Psoas muscle (tissue), 8 donors: ENCODE measurements around the gene OXA1L. TPM values are rescaled to one million over a fixed set of nuclear protein-coding genes. Genes with fewer than 3 reads are reported as not detected.
"Not testable (repeated sequence)": the region's sequence is repeated elsewhere in the genome, so short reads cannot be mapped to it uniquely, and the experiment has no call there.

Experiments used
- ATAC-seq, 4 donors: fragments of 200-7000 bp; cut with Tn5 transposase; one replicate each; pipeline ENCODE4 v1.9.1; 2020; ENCODE audit warnings: moderate library complexity in 3 of 4, mild to moderate bottlenecking in 2 of 4
- DNase-seq, 2 donors: peaks; one replicate each; pipeline ENCODE4 v3.0.0-alpha.2; 2020
- H3K27ac ChIP-seq: fragments of 200-600 bp; one replicate; pipeline ENCODE4 v1.8.0; 2022
- H3K27me3 ChIP-seq, 3 donors: fragments of 200-600 bp in 1 of 3; one replicate each; pipeline versions ENCODE4 v1.6.1 to v1.8.0; 2013 to 2022; ENCODE audit warnings: low read length in 2 of 3, mild to moderate bottlenecking in 2 of 3, moderate library complexity in 1 of 3; ENCODE audit not compliant: insufficient read depth in 3 of 3
- H3K36me3 ChIP-seq, 2 donors: fragments of 200-600 bp in 1 of 2; one replicate each; pipeline versions ENCODE4 v1.6.1 to v1.8.0; 2013 to 2022; ENCODE audit warnings: low read depth in 1 of 2, mild to moderate bottlenecking in 1 of 2, moderate library complexity in 1 of 2; ENCODE audit not compliant: insufficient read depth in 1 of 2
- H3K4me1 ChIP-seq: fragments of 200-600 bp; one replicate; pipeline ENCODE4 v1.8.0; 2022
- H3K4me3 ChIP-seq: fragments of 200-600 bp; one replicate; pipeline ENCODE4 v1.8.0; 2022; ENCODE audit warnings: mild to moderate bottlenecking
- H3K9me3 ChIP-seq: fragments of 200-600 bp; one replicate; pipeline ENCODE4 v1.8.0; 2022
- WGBS, 3 donors: extraction: QIAGEN DNeasy Blood & Tissue Kit; methylation state at CpG; one replicate each; pipeline versions ENCODE4 v1.1.6 to v1.1.7; 2013; 5-methylcytosine and 5-hydroxymethylcytosine counted together
- intact Hi-C, 2 donors: fragments of 100-400 bp; cut with DNase I; formaldehyde crosslinking; loops; one replicate each; pipeline versions ENCODE4 v1.11.0 to v1.14.2; 2022
- polyA plus RNA-seq, 3 donors: library from polyadenylated mRNA; stranded (reverse); fragments of 200-250 nt; gene quantifications; one replicate each; pipeline ENCODE4 v1.2.3, GENCODE V29; 2013
- total RNA-seq, 4 donors: library from RNA; stranded (reverse); fragmentation: NEBNext Ultra II Directional in 2 of 4; extraction: Animal tissue kit (Norgen Biotek cat#: 25700) in 2 of 4; gene quantifications; one replicate each; pipeline versions ENCODE4 v1.2.1 to v1.2.4, GENCODE V29; 2021 to 2023
- TF ChIP-seq, protein P1 (sequence below): fragments of 200-600 bp; IDR thresholded peaks from one replicate; pipeline ENCODE4 v1.8.0; 2022; ENCODE audit warnings: antibody characterized with exemption
- donor health status: healthy with polysubstance abuse.
- donor health status: DM: no; HTN: no; CAD: no; lungs with moderate emphysema.
- donor health status: Bipolar disorder and iron deficiency.
- donor health status: healthy.
- donor health status: DM: yes; HTN: yes; CAD: no.
- donor health status: DM: no; HTN: no; CAD: no.
- donor health status: DM: no; HTN: no; CAD: no.
- donor health status: DM: yes; HTN: yes; CAD: no.

The OXA1L gene
- total and polyA plus RNA-seq, 7 donors = 90.7 to 168 (median 137) TPM

DNA sequence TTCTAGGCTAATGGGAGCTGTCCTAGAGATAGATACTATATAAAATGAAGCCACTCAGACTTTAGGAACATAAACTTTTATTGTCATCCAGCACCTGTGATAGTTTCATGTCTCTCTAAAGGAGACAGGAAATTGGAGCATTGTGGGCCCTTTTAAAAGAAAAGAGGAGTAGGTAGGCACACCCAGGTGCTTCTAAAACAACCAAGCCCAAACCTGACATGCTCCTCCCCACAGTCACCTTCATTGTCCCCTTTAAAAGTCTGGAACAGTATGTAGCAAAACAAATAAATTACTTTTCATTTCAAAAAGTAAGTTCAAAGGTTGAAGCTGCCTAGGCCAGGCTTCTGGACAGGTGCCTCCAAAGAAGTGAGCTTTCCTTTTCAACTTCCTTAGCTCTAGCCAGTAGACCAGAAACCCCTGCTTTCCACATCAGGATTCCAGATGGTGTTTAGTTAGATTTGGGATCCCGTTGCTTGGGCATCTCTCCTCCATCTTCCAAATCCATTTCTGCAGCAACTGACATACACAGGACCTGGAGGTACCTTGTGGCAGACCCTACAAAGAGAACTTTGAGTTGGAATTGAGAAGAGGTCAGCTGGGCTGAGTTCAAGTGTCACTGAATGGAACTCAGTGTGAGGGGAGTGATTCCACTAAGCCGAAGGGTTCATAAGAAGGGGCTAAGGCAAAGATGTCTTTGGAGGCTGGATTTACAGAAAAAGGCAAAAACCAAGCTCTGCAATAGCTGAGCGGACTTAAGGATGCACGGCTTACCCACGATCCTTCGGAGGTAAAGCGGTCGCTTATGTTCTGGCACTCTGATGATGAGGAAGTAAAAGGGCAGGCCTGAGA is 6.9 kb downstream of the OXA1L start:
- intact Hi-C loops = no loop called here
- ATAC-seq (no peak), DNase-seq (no peak)
- no peaks in the 10 kb centered on the region for H3K27me3 ChIP-seq
- H3K4me1 ChIP-seq = peaks cover 2% of the 10 kb centered on the region
- 90 to 94% (median 92%) methylated on average over 8 of the region's 8 CpGs for WGBS, 3 donors
- no peak overlapping the region for H3K4me3 ChIP-seq
- peaks cover 17 to 60% of the 10 kb centered on the region in 2 donors for H3K36me3 ChIP-seq
- no peak overlapping the region for H3K27ac ChIP-seq
- TF ChIP-seq, protein P1, sequence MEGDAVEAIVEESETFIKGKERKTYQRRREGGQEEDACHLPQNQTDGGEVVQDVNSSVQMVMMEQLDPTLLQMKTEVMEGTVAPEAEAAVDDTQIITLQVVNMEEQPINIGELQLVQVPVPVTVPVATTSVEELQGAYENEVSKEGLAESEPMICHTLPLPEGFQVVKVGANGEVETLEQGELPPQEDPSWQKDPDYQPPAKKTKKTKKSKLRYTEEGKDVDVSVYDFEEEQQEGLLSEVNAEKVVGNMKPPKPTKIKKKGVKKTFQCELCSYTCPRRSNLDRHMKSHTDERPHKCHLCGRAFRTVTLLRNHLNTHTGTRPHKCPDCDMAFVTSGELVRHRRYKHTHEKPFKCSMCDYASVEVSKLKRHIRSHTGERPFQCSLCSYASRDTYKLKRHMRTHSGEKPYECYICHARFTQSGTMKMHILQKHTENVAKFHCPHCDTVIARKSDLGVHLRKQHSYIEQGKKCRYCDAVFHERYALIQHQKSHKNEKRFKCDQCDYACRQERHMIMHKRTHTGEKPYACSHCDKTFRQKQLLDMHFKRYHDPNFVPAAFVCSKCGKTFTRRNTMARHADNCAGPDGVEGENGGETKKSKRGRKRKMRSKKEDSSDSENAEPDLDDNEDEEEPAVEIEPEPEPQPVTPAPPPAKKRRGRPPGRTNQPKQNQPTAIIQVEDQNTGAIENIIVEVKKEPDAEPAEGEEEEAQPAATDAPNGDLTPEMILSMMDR = no peak
- H3K9me3 ChIP-seq = no peaks in the 10 kb centered on the region

DNA sequence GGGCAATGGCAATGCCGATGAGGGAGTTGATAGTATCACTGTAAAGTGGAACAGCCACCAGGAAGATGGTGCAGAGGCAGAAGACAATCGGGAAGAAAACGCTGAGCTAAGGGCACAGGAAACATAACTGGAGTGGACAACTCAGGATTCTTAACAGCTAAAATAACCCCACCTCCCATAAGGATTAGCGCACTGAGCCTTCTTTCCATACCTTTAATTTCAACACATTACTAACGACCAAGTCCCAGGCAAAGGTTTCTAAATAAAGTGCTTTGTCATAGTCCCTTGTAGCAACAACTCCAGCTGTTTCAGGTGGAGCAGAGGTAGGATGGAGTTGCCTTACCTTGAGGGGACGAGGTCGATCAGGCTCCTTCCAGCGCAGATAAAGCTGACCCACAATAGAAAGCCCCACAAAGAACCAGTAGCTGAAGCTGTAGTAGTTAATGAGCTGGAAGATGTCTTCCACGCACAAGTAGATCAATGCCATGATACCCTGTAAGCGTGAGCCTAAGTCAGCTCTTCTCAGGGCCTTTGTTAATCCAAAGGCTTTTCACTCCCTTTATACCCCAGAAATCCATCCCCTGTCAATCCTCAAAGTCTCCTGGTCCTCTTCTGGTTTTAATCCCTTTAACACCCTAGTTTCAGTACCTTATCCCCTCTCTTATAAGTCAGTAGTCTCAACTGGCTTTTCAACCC is 7.7 kb downstream of the OXA1L start:
- Histone ChIP-seq H3K27ac (no peak overlapping the region), H3K4me3 (no peak overlapping the region), H3K4me1 (no peaks in the 10 kb centered on the region), H3K27me3 (no peaks in the 10 kb centered on the region), H3K36me3 (peaks cover 17 to 52% of the 10 kb centered on the region in 2 donors), H3K9me3 (no peaks in the 10 kb centered on the region)
- TF ChIP-seq, protein P1 = no peak
- 87 to 91% (median 89%) methylated on average over 10 of the region's 10 CpGs for WGBS, 3 donors
- intact Hi-C loops = no loop called here
- no peak for DNase-seq
- no peak for ATAC-seq

- H3K27me3 ChIP-seq = no peaks in the 10 kb centered on the region
- 93 to 96% (median 94%) methylated on average over 2 of the region's 2 CpGs for WGBS, 3 donors
- intact Hi-C loops = no loop called here
- peaks cover 3 to 32% of the 10 kb centered on the region in 2 donors for H3K36me3 ChIP-seq
- TF ChIP-seq, protein P1 = no peak
- no peaks in the 10 kb centered on the region for H3K4me1 ChIP-seq
- no peaks in the 10 kb centered on the region for H3K9me3 ChIP-seq
- H3K27ac ChIP-seq = no peak overlapping the region
- ATAC-seq = no peak
- no peak overlapping the region for H3K4me3 ChIP-seq
- DNase-seq = no peak
Observed at GRCh38 chr14:22776215-22776614, 9.7 kb downstream of the OXA1L start.

- not testable (repeated sequence) for ATAC-seq
Observed at GRCh38 chr14:22776849-22777248, 10.4 kb downstream of the OXA1L start.

GRCh38 chr14:22778084-22778483 is 11.6 kb downstream of the OXA1L start:
- 71 to 89% (median 75%) methylated on average over 2 of the region's 2 CpGs for WGBS, 3 donors
- H3K4me1 ChIP-seq = no peaks in the 10 kb centered on the region

More at GRCh38 chr14:22776849-22777248, 10.4 kb downstream of the OXA1L start:
- DNase-seq, intact Hi-C loops, H3K9me3 ChIP-seq, H3K4me3 ChIP-seq, H3K27me3 ChIP-seq, H3K4me1 ChIP-seq, H3K27ac ChIP-seq: not testable (repeated sequence)
- H3K36me3 ChIP-seq = peaks cover 0 to 25% of the 10 kb centered on the region in 2 donors
- WGBS, 3 donors = 88 to 97% (median 97%) methylated on average over 8 of the region's 8 CpGs

More at GRCh38 chr14:22778084-22778483, 11.6 kb downstream of the OXA1L start:
- intact Hi-C loops = no loop called here
- Histone ChIP-seq H3K27ac (no peak overlapping the region), H3K27me3 (no peaks in the 10 kb centered on the region), H3K4me3 (no peak overlapping the region), H3K36me3 (peaks cover 0 to 13% of the 10 kb centered on the region in 2 donors), H3K9me3 (no peaks in the 10 kb centered on the region)
- TF ChIP-seq, protein P1 = no peak
- no peak for ATAC-seq
- no peak for DNase-seq
